ENCODE results near the gene ULK4.
"Not testable (repeated sequence)": the region's sequence is repeated elsewhere in the genome, so short reads cannot be mapped to it uniquely, and the experiment has no call there.

The ULK4 gene

GRCh38 chr3:41404582-41404981 is 557.3 kb downstream of the ULK4 start:
- in situ Hi-C loops (cut with HindIII; ENCODE audit: low sequenced_read_pairs), result no loop called here

GRCh38 chr3:41394896-41395295 is 567.0 kb downstream of the ULK4 start:
- in situ Hi-C loops (cut with HindIII; ENCODE audit: low sequenced_read_pairs), result no loop called here

- in situ Hi-C loops (cut with HindIII; ENCODE audit: low sequenced_read_pairs), result not testable (repeated sequence)
These were observed 591.0 kb downstream of the ULK4 start for GRCh38 chr3:41370765-41371535.

GRCh38 chr3:41370307-41370706 is 591.6 kb downstream of the ULK4 start:
- in situ Hi-C loops (cut with HindIII; ENCODE audit: low sequenced_read_pairs), result no loop called here

GRCh38 chr3:41369838-41370237 is 592.1 kb downstream of the ULK4 start:
- in situ Hi-C loops (cut with HindIII; ENCODE audit: low sequenced_read_pairs), result no loop called here

- in situ Hi-C loops (cut with HindIII; ENCODE audit: low sequenced_read_pairs), result no loop called here
These were observed 595.9 kb downstream of the ULK4 start for GRCh38 chr3:41365973-41366372.

GRCh38 chr3:41364736-41365135 is 597.2 kb downstream of the ULK4 start:
- in situ Hi-C loops (cut with HindIII; ENCODE audit: low sequenced_read_pairs), result no loop called here

GRCh38 chr3:41363830-41364523 is 597.9 kb downstream of the ULK4 start:
- in situ Hi-C loops (cut with HindIII; ENCODE audit: low sequenced_read_pairs), result no loop called here

- in situ Hi-C loops (cut with HindIII; ENCODE audit: low sequenced_read_pairs), result no loop called here
These were observed 599.0 kb downstream of the ULK4 start for GRCh38 chr3:41362638-41363559.

- in situ Hi-C loops (cut with HindIII; ENCODE audit: low sequenced_read_pairs), result no loop called here
These were observed 604.6 kb downstream of the ULK4 start for GRCh38 chr3:41357271-41357670.

- in situ Hi-C loops (cut with HindIII; ENCODE audit: low sequenced_read_pairs), result no loop called here
These were observed 605.1 kb downstream of the ULK4 start for GRCh38 chr3:41356775-41357174.

- in situ Hi-C loops (cut with HindIII; ENCODE audit: low sequenced_read_pairs), result no loop called here
These were observed 609.4 kb downstream of the ULK4 start for GRCh38 chr3:41352510-41352909.

GRCh38 chr3:41350441-41350840 is 611.5 kb downstream of the ULK4 start:
- in situ Hi-C loops (cut with HindIII; ENCODE audit: low sequenced_read_pairs), result no loop called here

GRCh38 chr3:41348401-41348800 is 613.5 kb downstream of the ULK4 start:
- in situ Hi-C loops (cut with HindIII; ENCODE audit: low sequenced_read_pairs), result no loop called here

GRCh38 chr3:41346698-41347270 is 615.1 kb downstream of the ULK4 start:
- in situ Hi-C loops (cut with HindIII; ENCODE audit: low sequenced_read_pairs), result no loop called here

GRCh38 chr3:41345788-41346187 is 616.1 kb downstream of the ULK4 start:
- in situ Hi-C loops (cut with HindIII; ENCODE audit: low sequenced_read_pairs), result no loop called here

GRCh38 chr3:41339758-41340157 is 622.1 kb downstream of the ULK4 start:
- in situ Hi-C loops (cut with HindIII; ENCODE audit: low sequenced_read_pairs), result no loop called here

- in situ Hi-C loops (cut with HindIII; ENCODE audit: low sequenced_read_pairs), result no loop called here
These were observed 623.6 kb downstream of the ULK4 start for GRCh38 chr3:41338276-41338675.

- in situ Hi-C loops (cut with HindIII; ENCODE audit: low sequenced_read_pairs), result no loop called here
These were observed 627.5 kb downstream of the ULK4 start for GRCh38 chr3:41334426-41334825.

GRCh38 chr3:41331041-41331440 is 630.9 kb downstream of the ULK4 start:
- in situ Hi-C loops (cut with HindIII; ENCODE audit: low sequenced_read_pairs), result no loop called here

GRCh38 chr3:41330465-41330864 is 631.4 kb downstream of the ULK4 start:
- in situ Hi-C loops (cut with HindIII; ENCODE audit: low sequenced_read_pairs), result no loop called here

Data from endothelial cell of hepatic sinusoid (primary cell).